SK-N-SH (cell line): ENCODE data around the gene ITGBL1.

ENCODE experiments used
- EP300 ChIP-seq, 2 experiments: IDR thresholded peaks; 2 replicates each; pipeline versions ENCODE4 v1.4.0 to v1.6.1; 2012; ENCODE audit warnings: borderline replicate concordance in 1 of 2, low read depth in 1 of 2, low read length in 1 of 2
- GATA2 ChIP-seq: sonication (generic); formaldehyde crosslinking; IDR thresholded peaks from 2 replicates; pipeline ENCODE4 v1.5.0; 2020; ENCODE audit warnings: mild to moderate bottlenecking, missing genetic modification reagents
- SIN3A ChIP-seq: IDR thresholded peaks from 2 replicates; pipeline ENCODE4 v1.6.1; 2012; ENCODE audit warnings: low read depth, mild to moderate bottlenecking, low read length, moderate library complexity, borderline replicate concordance
- USF1 ChIP-seq: IDR thresholded peaks from 2 replicates; pipeline ENCODE4 v1.4.0; 2012; ENCODE audit warnings: low read depth, borderline replicate concordance
- USF2 ChIP-seq: fragments of 150-350 bp; IDR thresholded peaks from 2 replicates; pipeline ENCODE4 v1.6.1; 2017; ENCODE audit warnings: antibody characterized with exemption, low read length, low read depth, borderline replicate concordance
- YY1 ChIP-seq: IDR thresholded peaks from 2 replicates; pipeline ENCODE4 v1.4.0; 2012; ENCODE audit warnings: low read depth, mild to moderate bottlenecking
- TF ChIP-seq, protein P1 (sequence below): fragments of 200-600 bp; sonication (generic); IDR thresholded peaks from 2 replicates; pipeline ENCODE4 v1.6.1; 2017; ENCODE audit warnings: antibody characterized with exemption, mild to moderate bottlenecking, moderate library complexity
- TF ChIP-seq, protein P2 (sequence below): IDR thresholded peaks from 2 replicates; pipeline ENCODE4; 2012

- TF ChIP-seq, protein P1, sequence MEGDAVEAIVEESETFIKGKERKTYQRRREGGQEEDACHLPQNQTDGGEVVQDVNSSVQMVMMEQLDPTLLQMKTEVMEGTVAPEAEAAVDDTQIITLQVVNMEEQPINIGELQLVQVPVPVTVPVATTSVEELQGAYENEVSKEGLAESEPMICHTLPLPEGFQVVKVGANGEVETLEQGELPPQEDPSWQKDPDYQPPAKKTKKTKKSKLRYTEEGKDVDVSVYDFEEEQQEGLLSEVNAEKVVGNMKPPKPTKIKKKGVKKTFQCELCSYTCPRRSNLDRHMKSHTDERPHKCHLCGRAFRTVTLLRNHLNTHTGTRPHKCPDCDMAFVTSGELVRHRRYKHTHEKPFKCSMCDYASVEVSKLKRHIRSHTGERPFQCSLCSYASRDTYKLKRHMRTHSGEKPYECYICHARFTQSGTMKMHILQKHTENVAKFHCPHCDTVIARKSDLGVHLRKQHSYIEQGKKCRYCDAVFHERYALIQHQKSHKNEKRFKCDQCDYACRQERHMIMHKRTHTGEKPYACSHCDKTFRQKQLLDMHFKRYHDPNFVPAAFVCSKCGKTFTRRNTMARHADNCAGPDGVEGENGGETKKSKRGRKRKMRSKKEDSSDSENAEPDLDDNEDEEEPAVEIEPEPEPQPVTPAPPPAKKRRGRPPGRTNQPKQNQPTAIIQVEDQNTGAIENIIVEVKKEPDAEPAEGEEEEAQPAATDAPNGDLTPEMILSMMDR: no peak
- no peak for TF ChIP-seq EP300 (IDR thresholded peaks at IDR 0.05; ENCODE audit: borderline replicate concordance in 1 of 2, low read depth in 1 of 2, low read length in 1 of 2)
- TF ChIP-seq YY1: no peak
- no peak for TF ChIP-seq USF1
- TF ChIP-seq, protein P2, sequence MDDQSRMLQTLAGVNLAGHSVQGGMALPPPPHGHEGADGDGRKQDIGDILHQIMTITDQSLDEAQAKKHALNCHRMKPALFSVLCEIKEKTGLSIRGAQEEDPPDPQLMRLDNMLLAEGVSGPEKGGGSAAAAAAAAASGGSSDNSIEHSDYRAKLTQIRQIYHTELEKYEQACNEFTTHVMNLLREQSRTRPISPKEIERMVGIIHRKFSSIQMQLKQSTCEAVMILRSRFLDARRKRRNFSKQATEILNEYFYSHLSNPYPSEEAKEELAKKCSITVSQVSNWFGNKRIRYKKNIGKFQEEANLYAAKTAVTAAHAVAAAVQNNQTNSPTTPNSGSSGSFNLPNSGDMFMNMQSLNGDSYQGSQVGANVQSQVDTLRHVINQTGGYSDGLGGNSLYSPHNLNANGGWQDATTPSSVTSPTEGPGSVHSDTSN: no peak
- no peak for TF ChIP-seq SIN3A
- no peak for TF ChIP-seq USF2
- no peak for TF ChIP-seq GATA2 (CRISPR knock-in tag)
Measured at GRCh38 chr13:101570410-101570809, 117.9 kb downstream of the ITGBL1 start.
